ENCODE measurements around the gene TBC1D8B. TPM values are rescaled to one million over a fixed set of nuclear protein-coding genes. Genes with fewer than 3 reads are reported as not detected.

The TBC1D8B gene
- total RNA-seq: 9.4 and 11.3 TPM in 2 replicates

DNA sequence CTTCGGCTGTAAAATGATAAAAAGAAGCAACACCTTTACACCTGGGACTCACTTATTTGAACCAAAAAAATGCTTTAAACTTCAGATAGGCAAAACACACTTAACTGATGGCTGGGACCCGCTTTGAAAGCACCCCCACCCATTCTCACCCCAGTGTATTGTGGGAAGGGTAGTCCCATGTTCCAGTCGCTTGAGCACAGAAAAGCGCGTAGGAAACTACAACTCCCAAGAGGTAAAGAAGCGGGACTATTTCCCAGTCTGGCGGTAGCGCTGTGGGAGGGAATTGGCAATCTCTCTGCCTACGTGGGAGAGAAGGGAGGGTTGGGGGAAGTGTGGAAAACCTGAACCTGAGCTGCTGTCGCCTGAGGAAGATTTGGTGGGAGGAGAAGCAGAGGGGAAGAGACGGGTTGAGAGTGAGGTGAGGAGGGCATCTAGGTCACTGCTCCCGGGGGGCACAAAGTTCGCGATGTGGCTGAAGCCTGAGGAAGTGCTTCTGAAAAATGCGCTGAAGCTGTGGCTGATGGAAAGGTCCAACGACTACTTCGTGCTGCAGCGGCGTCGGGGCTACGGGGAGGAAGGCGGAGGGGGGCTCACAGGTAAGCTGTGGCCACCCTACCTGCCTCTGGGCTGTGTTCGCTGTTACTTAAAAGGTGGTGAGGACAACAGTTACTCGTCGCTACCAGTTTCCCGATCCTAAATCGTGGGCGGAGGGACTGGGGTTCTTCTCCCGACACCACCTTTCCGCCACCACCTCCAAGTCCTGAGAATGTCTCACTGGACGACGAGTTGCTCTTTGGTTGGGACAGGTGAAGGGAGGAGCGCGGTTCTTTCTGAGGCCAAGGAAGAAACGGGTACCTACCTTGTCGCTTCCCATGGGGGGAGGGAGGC is at the start of gene TBC1D8B:
TBC1D8B (plus strand) TSS at position 286 of the 888 bp plus-strand sequence; CDS start at position 467, 181 bp downstream.

DNA sequence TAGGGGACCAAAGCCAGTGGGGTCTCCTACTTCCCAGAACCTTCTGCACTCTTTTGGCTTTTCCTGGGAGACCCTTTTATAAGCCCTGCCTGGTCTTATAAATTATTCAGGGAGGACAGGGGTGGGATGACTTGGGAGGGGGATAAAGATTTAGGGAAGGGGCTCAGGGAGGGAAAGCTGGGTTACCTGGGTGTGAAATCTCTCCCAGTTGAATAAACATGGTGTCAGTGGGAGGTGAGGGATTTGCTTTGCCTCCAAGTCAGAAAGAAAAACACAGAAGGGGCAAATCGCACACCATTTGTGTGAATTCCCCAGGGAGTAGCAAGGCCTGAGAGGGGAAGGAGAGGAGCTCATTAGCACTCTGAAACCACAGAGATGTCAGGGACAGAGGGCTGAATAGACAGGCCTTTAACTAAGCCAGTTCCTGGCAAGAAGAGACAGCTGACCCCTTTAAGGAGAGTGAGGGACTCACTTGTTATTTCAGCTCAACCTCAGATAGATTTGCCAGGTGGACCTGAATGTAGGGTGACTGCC is 100.9 kb downstream of the TBC1D8B start, which contains the start of gene RIPPLY1:
RIPPLY1 (minus strand) TSS at position 51 of the 534 bp plus-strand sequence. CDS start 54 bp downstream, outside the sequence.

DNA sequence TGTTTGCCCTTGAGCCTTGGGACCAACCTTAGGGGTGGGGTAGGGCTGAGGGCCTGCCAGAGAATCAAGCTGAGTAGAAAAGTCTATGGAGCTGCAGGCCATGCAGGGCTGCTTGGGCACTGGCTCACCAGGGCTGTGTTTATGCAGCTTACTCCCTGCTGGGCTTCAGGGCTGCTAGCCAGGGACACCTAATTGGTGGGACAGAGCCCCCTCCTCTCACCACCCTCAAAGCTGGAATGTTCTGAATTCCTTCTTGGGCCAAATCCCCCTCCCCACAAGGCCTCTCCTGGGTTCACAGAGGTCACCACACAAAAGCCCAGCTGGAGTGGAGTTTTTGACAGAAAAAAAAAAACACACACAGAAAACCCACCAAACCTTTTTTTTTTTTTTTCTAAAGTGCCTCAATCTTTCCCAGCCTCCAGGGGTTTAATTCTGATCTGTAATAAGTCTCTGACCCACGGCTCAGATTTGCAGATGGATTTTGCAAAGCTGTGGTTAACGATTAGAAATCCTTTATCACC is 117.5 kb downstream of the TBC1D8B start, which contains the start of gene CLDN2:
CLDN2 (plus strand) TSS at position 471 of the 521 bp plus-strand sequence. CDS start 7,827 bp downstream, outside the sequence.

Other genes with a start within 250 kb of the TBC1D8B start
- gene RADX, start 190.7 kb upstream of the TBC1D8B start, total RNA-seq: 0.92 and 1.1 TPM in 2 replicates
- 1.1 and 1.5 TPM in 2 replicates for gene RNF128, start 76.0 kb upstream of the TBC1D8B start, total RNA-seq
- gene RIPPLY1, start 100.7 kb downstream of the TBC1D8B start, total RNA-seq: not detected in 2 replicates
- gene CLDN2, start 117.7 kb downstream of the TBC1D8B start, total RNA-seq: not detected in 2 replicates
- 31.8 and 33.8 TPM in 2 replicates for gene MORC4, start 197.5 kb downstream of the TBC1D8B start, total RNA-seq

Data from aortic smooth muscle cell (primary cell).